Right lobe of liver (tissue), 4 donors: ENCODE results near the gene PDE12.

Experiments
- CTCF ChIP-seq, 4 donors: fragments of 200-600 bp in 3 of 4; fragments of 450-650 bp in 1 of 4; IDR thresholded peaks; one replicate each; pipeline versions ENCODE4 v1.5.1 to v1.8.0; 2016 to 2022; ENCODE audit warnings: antibody characterized with exemption in 4 of 4, mild to moderate bottlenecking in 2 of 4
- POLR2A ChIP-seq: fragments of 450-650 bp; IDR thresholded peaks from one replicate; pipeline ENCODE4 v1.6.1; 2017; ENCODE audit warnings: antibody characterized with exemption, mild to moderate bottlenecking
- donor health status: DM: no; HTN: no; CAD: no.
- donor health status: DM: no; HTN: no; CAD: no.
- donor health status: DM: no; HTN: yes; CAD: no.

DNA sequence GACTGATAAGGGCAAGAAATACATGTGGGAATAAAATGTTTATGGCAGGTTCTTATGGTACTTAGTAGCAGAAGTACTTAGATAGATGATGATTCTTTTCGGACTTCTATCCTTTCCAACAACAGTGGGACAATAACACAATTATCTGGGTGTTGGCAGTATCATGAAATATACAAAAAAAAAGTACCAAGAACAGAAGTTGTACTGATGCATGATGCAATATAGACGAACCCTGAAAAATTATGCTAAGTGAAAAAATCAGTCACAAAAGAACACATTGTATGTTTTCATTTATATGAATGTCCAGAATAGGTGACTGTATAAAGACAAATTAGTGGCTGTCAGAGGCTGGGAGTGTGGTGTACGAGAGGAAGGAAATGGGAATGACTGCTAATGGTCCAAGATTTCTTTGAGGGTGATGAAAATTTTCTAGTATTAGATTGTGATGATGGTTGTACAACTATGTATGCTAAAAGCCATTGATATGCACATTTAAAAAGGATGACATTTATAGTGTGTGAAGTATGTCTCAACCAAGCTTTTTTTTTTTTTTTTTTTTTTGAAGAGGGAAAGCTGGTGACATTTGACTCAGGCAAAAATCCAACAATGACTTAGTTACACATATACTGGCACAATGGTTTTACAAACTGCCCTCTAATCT is 20.0 kb downstream of the PDE12 start:
- no peak for TF ChIP-seq CTCF (IDR thresholded peaks at IDR 0.05)
- no peak for TF ChIP-seq POLR2A
